Embryonic facial prominence (tissue), 1 donor: ENCODE results near the gene KDM5C.

ENCODE experiments used
- DNase-seq: peaks from one replicate; pipeline ENCODE4 v3.0.0-alpha.2; 2016; ENCODE audit errors: extremely low spot score

Gene KDM5C

GRCh38 chrX:53250556-53250955 is 25.5 kb upstream of the KDM5C start:
- no peak for DNase-seq

GRCh38 chrX:53249408-53250042 is 24.5 kb upstream of the KDM5C start:
- no peak for DNase-seq

GRCh38 chrX:53247928-53248327 is 22.9 kb upstream of the KDM5C start:
- no peak for DNase-seq

- DNase-seq: no peak
Observed at GRCh38 chrX:53246231-53246630, 21.2 kb upstream of the KDM5C start.

GRCh38 chrX:53244610-53245009 is 19.6 kb upstream of the KDM5C start:
- DNase-seq: no peak

- DNase-seq: no peak
Observed at GRCh38 chrX:53242310-53242709, 17.3 kb upstream of the KDM5C start.

GRCh38 chrX:53241558-53241957 is 16.6 kb upstream of the KDM5C start:
- no peak for DNase-seq

GRCh38 chrX:53239474-53239873 is 14.5 kb upstream of the KDM5C start:
- no peak for DNase-seq

- no peak for DNase-seq
Observed at GRCh38 chrX:53237056-53237455, 12.0 kb upstream of the KDM5C start.

- DNase-seq: no peak
Observed at GRCh38 chrX:53236025-53236679, 11.1 kb upstream of the KDM5C start.

- DNase-seq: no peak
Observed at GRCh38 chrX:53235566-53235965, 10.6 kb upstream of the KDM5C start.

GRCh38 chrX:53234484-53234883 is 9.5 kb upstream of the KDM5C start:
- DNase-seq: no peak

- DNase-seq: no peak
Observed at GRCh38 chrX:53233536-53233935, 8.5 kb upstream of the KDM5C start.

GRCh38 chrX:53230116-53230515 is 5.1 kb upstream of the KDM5C start:
- no peak for DNase-seq

GRCh38 chrX:53227224-53227765 is 2.3 kb upstream of the KDM5C start:
- DNase-seq: no peak

GRCh38 chrX:53223955-53224859 is 800 bp downstream of the KDM5C start:
- no peak for DNase-seq

GRCh38 chrX:53223068-53223693 is 1.8 kb downstream of the KDM5C start:
- no peak for DNase-seq

GRCh38 chrX:53211391-53211978 is 13.5 kb downstream of the KDM5C start:
- no peak for DNase-seq

GRCh38 chrX:53196678-53197077 is 28.3 kb downstream of the KDM5C start:
- no peak for DNase-seq

GRCh38 chrX:53195401-53195800 is 29.6 kb downstream of the KDM5C start:
- no peak for DNase-seq

GRCh38 chrX:53194308-53194707 is 30.7 kb downstream of the KDM5C start:
- no peak for DNase-seq

GRCh38 chrX:53193093-53193492 is 31.9 kb downstream of the KDM5C start:
- no peak for DNase-seq
